ENCODE results near the gene RBMS1.

DNA sequence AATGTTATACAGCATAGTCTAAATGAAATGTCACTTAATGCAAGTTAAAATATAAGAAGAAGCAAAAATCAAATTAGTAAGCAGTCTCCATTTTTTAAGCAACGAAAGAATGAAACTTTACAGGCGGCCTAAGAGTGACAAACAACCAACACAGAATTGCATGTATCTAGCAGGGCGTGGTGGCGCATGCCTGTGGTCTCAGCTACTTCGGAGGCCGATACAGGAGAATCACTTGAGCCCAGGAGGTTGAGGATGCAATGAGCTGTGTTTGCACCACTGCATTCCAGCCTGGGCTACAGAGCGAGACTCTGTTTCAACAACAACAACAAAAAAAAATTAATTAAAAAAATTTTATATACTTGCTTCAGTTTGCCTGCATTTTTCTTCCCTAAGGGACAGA lies 16.6 kb downstream of the RBMS1 start:
- TF ChIP-seq, protein P1, sequence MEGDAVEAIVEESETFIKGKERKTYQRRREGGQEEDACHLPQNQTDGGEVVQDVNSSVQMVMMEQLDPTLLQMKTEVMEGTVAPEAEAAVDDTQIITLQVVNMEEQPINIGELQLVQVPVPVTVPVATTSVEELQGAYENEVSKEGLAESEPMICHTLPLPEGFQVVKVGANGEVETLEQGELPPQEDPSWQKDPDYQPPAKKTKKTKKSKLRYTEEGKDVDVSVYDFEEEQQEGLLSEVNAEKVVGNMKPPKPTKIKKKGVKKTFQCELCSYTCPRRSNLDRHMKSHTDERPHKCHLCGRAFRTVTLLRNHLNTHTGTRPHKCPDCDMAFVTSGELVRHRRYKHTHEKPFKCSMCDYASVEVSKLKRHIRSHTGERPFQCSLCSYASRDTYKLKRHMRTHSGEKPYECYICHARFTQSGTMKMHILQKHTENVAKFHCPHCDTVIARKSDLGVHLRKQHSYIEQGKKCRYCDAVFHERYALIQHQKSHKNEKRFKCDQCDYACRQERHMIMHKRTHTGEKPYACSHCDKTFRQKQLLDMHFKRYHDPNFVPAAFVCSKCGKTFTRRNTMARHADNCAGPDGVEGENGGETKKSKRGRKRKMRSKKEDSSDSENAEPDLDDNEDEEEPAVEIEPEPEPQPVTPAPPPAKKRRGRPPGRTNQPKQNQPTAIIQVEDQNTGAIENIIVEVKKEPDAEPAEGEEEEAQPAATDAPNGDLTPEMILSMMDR (IDR thresholded peaks at IDR 0.05; ENCODE audit: low read depth, low read length) = no peak
- no peak for TF ChIP-seq EZH2phosphoT487 (IDR thresholded peaks at IDR 0.05; ENCODE audit: low read depth)

All from OCI-LY3 (cell line).